Umbilical cord (tissue), 2 donors: ENCODE data around the gene OR4L1. TPM values are rescaled to one million over a fixed set of nuclear protein-coding genes. Genes with fewer than 3 reads are reported as not detected.
"Not testable (repeated sequence)": the region's sequence is repeated elsewhere in the genome, so short reads cannot be mapped to it uniquely, and the experiment has no call there.

Source experiments
- DNase-seq: peaks from one replicate; pipeline ENCODE4 v3.0.0-alpha.2; 2015; ENCODE audit warnings: low spot score
- total RNA-seq: library from RNA; depleted of rRNA; stranded (reverse); fragments of >200 nt; gene quantifications from one replicate; pipeline ENCODE4 v1.2.3, GENCODE V29; 2014; ENCODE audit warnings: low replicate concordance; ENCODE audit not compliant: insufficient read depth

The OR4L1 gene, protein sequence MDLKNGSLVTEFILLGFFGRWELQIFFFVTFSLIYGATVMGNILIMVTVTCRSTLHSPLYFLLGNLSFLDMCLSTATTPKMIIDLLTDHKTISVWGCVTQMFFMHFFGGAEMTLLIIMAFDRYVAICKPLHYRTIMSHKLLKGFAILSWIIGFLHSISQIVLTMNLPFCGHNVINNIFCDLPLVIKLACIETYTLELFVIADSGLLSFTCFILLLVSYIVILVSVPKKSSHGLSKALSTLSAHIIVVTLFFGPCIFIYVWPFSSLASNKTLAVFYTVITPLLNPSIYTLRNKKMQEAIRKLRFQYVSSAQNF
- total RNA-seq, result not detected

DNA sequence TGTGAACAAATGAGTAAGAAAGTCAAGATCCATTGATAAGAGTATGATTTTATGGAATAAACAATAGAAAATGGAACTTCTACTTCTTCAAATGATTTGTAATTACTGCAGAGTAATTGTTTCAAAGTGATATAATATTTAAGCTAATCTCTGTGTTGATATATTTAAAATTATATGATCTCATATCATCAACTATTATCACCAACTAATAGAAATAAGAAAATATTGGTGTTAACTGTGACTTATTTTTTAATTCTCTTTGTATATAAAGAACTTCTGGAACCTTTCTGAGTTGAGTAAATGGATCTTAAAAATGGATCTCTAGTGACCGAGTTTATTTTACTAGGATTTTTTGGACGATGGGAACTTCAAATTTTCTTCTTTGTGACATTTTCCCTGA, at the start of gene OR4L1:
TSS of gene OR4L1 (plus strand) at position 301 of the 400 bp plus-strand sequence. CDS start at position 301, 0 bp downstream.
- no peak for DNase-seq

DNA sequence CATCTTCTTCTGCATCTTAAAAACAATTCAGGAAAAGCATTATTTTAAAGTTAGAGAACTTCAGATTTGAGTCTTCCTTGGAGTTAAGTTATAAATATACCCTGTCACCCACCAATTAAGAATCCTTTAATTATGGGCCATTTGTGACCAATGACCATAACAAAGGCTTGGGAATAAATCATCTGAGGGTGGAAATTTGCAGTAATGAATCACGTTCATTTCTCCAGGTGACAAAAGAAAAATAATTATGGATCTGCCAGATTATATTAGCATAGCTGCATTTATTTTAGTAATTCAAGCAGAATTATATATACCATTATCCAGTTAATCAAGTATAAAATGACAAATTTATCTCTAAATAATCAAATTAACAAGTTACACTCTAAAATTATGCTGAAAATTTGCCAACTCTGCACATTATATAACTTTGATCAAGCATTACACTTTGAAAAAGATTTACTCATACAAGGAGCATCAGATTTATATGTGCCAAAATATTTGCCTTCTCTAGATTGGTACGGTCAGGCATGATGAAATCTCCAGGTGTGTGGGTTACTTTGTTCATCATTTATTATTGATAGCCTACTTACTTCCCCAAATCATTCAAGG, 40.5 kb upstream of the OR4L1 start, which contains the start of gene OR4K14:
TSS of gene OR4K14 (minus strand) at position 51 of the 609 bp plus-strand sequence. CDS start 4,114 bp downstream, outside the sequence.
- DNase-seq, result no peak

DNA sequence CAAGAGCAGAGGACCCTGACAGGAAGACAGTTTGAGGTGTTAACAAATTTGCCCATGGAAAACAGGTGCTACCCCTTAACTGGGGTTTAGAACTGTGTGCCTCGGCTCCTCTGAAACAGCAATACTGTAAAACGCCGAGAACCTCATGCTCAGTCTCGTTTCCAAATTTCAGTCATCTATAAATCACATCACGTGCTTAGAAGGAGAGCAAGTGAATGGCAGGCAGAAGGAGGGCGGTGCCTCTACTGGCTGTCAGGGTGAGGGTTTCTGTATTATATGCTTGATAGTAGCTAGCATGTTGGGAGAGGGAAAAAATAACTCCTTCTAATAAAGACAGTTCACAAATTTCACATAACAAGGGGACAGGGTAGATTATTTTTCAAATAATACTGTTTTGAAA, 28.8 kb upstream of the OR4L1 start:
- no peak for DNase-seq

DNA sequence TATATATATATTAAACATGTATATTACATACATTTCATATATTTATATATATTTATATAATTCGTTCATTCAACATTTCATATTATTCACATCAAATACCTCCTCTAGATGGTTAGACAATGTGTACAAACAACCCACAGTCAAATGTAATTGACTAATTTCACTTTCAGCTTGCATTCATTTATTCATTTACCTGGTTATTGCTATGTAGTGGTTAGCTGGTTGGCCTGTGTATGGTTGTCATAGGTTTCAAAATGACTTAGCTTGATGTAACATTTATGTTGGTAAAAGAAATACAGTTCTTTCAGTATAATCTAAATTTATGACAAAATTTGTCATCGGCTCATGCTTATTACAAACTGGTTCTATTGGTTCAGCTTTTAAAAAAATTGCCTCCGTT, 24.4 kb upstream of the OR4L1 start:
- no peak for DNase-seq

DNA sequence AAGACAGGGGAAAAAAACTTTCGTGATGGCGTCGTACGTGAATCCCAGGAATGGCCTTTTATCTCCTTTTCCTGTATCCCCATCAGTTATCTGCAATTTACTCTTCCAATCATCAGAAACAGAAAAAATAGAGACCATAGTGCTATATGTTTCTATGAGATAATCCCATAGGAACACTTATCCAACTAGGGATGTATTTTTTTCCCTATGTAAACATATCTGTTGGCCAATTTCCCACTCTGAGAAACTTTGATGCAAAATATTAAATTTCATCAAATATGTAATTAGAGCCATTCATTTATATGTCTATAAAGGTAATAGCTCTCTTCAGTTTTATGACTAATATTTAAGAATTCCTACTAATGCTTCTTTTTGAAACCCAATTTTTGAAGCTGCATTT, 23.9 kb upstream of the OR4L1 start, which contains the start of gene OR4K13:
TSS of gene OR4K13 (minus strand) at position 101 of the 400 bp plus-strand sequence. CDS start 1,280 bp downstream, outside the sequence.
- DNase-seq, result no peak

DNA sequence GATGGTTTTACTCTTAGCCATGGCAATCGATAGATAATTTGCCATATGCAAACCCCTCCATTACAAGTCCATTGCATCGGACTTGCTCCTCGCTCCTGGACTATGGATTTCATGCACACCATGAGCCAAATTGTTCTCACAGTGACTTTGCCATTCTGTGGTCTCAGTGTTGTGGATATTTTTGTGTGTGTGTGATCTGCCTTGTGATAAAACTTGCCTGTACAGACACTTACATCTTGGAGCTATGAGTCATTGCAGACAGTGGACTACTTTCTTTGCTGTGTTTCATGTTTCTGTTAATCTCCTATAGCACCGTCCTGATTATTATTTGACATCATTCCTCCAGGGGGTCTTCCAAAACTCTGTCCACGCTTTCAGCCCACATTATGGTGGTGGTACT, 15.6 kb upstream of the OR4L1 start:
- DNase-seq, result no peak

DNA sequence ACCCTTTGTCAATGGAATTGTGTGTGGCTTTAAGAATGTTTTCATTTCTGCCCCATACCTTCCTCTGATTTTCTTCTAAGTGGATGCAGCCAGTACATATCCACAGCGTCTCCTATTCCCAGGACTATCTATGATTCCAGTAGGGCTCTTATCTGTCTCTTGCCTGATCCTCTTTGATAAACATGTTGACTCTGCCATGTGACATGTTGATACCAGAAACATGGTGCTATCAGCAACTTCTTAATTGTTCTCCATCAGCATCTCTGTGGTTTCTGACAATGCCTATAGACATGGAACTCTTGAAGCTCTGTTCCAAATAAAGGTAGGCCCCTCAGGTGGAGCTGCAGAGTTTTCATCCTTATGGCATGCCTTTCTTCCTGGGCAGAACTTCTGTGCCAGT, 11.6 kb upstream of the OR4L1 start:
- DNase-seq, result no peak

DNA sequence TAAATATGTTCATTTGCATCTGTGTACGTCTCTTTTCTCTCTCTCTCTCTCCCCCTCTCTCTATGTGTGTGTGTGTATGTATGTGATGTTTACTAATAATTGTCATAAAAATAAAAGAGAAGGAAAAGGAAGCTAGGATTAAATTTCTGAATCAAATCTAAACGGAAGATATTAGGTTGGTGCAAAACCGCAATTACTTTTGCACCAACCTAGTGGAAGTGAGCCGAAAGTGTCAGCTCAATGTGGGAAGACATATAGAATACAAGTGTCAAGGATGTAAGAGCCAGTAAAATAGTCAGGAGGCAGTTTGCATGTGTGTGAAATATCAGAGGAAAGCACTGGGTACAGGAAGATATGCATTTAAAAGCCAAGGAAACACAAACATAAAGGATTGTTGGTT, 32.2 kb downstream of the OR4L1 start:
- no peak for DNase-seq

DNA sequence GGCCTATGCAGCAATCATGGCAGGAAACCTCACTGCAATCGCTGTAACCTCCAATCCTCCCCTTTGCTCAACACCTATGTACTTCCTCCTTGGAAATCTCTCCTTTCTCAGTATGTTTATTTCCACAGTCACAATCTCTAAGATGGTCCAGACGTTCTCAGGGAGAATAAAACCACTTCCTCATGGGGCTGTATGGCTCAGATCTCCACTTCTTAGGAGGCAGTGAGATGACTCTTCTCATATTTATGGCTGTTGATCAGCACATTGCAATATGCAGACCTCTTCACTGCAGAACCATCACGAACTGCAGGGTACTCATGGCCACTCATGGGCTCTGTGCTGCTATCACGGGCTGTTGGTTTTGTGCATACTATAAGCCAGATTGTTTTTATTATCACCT, 33.6 kb downstream of the OR4L1 start:
- DNase-seq, result no peak

DNA sequence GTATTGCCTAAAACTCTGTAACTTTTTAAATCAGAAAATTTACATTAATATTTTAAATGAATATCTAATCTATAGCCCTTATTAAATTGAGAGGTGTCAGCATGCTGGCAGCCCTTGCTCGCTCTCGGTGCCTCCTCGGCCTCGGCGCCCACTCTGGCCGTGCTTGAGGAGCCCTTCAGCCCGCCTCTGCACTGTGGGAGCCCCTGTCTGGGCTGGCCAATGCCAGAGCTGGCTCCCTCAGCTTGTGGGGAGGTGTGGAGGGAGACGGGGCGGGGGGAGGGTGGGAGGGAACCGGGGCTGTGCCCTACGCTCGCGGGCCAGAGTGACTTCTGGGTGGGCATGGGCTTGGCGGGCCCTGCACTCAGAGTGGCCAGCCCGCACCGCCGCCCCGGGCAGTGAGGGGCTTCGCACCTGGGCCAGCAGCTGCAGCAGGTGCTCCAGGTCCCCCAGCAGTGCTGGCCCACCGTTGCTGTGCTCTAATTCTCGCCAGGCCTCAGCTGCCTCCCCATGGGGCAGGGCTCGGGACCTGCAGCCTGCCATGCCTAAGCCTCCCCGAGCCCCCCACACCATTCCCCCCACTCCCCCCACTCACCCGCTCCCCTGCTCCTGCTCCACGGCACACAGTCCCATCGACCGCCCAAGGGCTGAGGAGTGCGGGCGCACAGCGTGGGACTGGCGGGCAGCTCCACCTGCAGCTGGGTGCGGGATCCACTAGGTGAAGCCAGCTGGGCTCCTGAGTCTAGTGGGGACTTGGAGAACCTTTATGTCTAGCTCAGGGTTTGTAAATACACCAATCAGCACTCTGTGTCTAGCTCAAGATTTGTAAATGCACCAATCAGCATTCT, 39.3 kb downstream of the OR4L1 start:
- DNase-seq, result not testable (repeated sequence)

DNA sequence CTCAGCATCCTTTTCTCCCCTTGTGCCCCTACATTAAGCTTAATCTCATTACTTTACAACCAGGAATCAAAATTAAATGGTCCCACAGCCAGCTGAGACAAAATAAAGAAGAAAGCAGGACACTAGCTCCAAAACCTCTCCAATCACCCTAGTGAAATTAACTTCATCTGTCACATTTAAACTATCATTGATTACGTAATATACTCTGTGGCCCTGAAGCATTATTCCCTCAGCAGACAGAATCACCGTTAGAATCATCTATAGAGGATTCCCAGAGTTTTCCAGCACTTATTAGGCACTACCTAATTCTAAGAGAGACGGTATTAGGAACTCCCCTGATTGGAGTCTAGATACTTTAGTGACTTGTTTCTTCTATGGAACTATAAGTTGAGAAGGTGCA, 50.6 kb downstream of the OR4L1 start, which contains the start of gene OR4K17:
TSS of gene OR4K17 (plus strand) at position 302 of the 400 bp plus-strand sequence. CDS start 6,761 bp downstream, outside the sequence.
- DNase-seq, result no peak

Other genes starting within 250 kb of the OR4L1 start
- gene OR4K2, start 184.9 kb upstream of the OR4L1 start, total RNA-seq, result 6.3 TPM
- gene OR4K5, start 139.4 kb upstream of the OR4L1 start, total RNA-seq, result 5.8 TPM
- gene OR4K1, start 129.1 kb upstream of the OR4L1 start, total RNA-seq, result 2.2 TPM
- 8.4 TPM for gene OR4K15, start 84.5 kb upstream of the OR4L1 start, total RNA-seq
- 1.4 TPM for gene OR4Q2, start 57.9 kb upstream of the OR4L1 start, total RNA-seq
- 5.1 TPM for gene OR4K14, start 40.7 kb upstream of the OR4L1 start, total RNA-seq
- gene OR4K13, start 24.0 kb upstream of the OR4L1 start, total RNA-seq, result 3.4 TPM
- 5.1 TPM for gene OR4K17, start 50.7 kb downstream of the OR4L1 start, total RNA-seq
- gene OR4N5, start 78.8 kb downstream of the OR4L1 start, total RNA-seq, result 4.6 TPM
- gene OR11G2, start 130.9 kb downstream of the OR4L1 start, total RNA-seq, result not detected
- gene OR11H6, start 163.7 kb downstream of the OR4L1 start, total RNA-seq, result 1.2 TPM
- not detected for gene OR11H7, start 168.9 kb downstream of the OR4L1 start, total RNA-seq
- 0.96 TPM for gene OR11H4, start 179.2 kb downstream of the OR4L1 start, total RNA-seq
- gene TTC5, start 245.9 kb downstream of the OR4L1 start, total RNA-seq, result 28.4 TPM